GM21367 (cell line): Measurements from ENCODE around the gene NOX3.

ENCODE experiments used
- ATAC-seq: cut with Tn5 transposase; IDR thresholded peaks from one replicate; pipeline ENCODE4 v1.9.1; 2021; ENCODE audit not compliant: unreplicated experiment

The NOX3 gene

GRCh38 chr6:155402656-155403304, 52.9 kb downstream of the NOX3 start:
- ATAC-seq, result no peak

GRCh38 chr6:155400654-155400965, 55.0 kb downstream of the NOX3 start:
- ATAC-seq, result no peak

GRCh38 chr6:155399745-155400653, 55.6 kb downstream of the NOX3 start:
- ATAC-seq, result no peak

- ATAC-seq, result no peak
Measured at GRCh38 chr6:155399062-155399744, 56.4 kb downstream of the NOX3 start.

- ATAC-seq, result no peak
Measured at GRCh38 chr6:155398701-155399061, 57.0 kb downstream of the NOX3 start.

- ATAC-seq, result no peak
Measured at GRCh38 chr6:155398221-155398620, 57.4 kb downstream of the NOX3 start.

GRCh38 chr6:155397172-155397705, 58.4 kb downstream of the NOX3 start:
- no peak for ATAC-seq

GRCh38 chr6:155396605-155397004, 59.0 kb downstream of the NOX3 start:
- ATAC-seq, result no peak

- ATAC-seq, result no peak
Measured at GRCh38 chr6:155395339-155395738, 60.3 kb downstream of the NOX3 start.

- no peak for ATAC-seq
Measured at GRCh38 chr6:155389130-155389529, 66.5 kb downstream of the NOX3 start.

GRCh38 chr6:155388591-155388990, 67.0 kb downstream of the NOX3 start:
- no peak for ATAC-seq

- ATAC-seq, result no peak
Measured at GRCh38 chr6:155387481-155387880, 68.2 kb downstream of the NOX3 start.

- no peak for ATAC-seq
Measured at GRCh38 chr6:155384321-155384952, 71.2 kb downstream of the NOX3 start.

GRCh38 chr6:155383913-155384312, 71.7 kb downstream of the NOX3 start:
- no peak for ATAC-seq

- no peak for ATAC-seq
Measured at GRCh38 chr6:155382338-155382685, 73.3 kb downstream of the NOX3 start.

GRCh38 chr6:155381673-155382337, 73.8 kb downstream of the NOX3 start:
- no peak for ATAC-seq

GRCh38 chr6:155380666-155381332, 74.8 kb downstream of the NOX3 start:
- no peak for ATAC-seq

- ATAC-seq, result no peak
Measured at GRCh38 chr6:155378724-155379123, 76.9 kb downstream of the NOX3 start.

GRCh38 chr6:155378276-155378675, 77.4 kb downstream of the NOX3 start:
- ATAC-seq, result peak; percentile 75

- ATAC-seq, result no peak
Measured at GRCh38 chr6:155377061-155377460, 78.6 kb downstream of the NOX3 start.
